T47D (cell line): ENCODE results near the gene KLK4.

Experiments used
- DNase-seq, 2 experiments: peaks; one replicate each; pipeline versions ENCODE4 v3.0.0 to v3.0.0-alpha.2; 2011 to 2012; ENCODE audit warnings: low read depth in 1 of 2, low spot score in 1 of 2
- JUND ChIP-seq: IDR thresholded peaks from 2 replicates; pipeline ENCODE4 v1.6.1; 2012; ENCODE audit warnings: low read depth
- in situ Hi-C: cut with HindIII; loops from 2 replicates; pipeline ENCODE4 v1.10.0; 2016; ENCODE audit warnings: low sequenced_read_pairs, low pct_unique_long_range_greater_than_20kb

KLK4 gene

DNA sequence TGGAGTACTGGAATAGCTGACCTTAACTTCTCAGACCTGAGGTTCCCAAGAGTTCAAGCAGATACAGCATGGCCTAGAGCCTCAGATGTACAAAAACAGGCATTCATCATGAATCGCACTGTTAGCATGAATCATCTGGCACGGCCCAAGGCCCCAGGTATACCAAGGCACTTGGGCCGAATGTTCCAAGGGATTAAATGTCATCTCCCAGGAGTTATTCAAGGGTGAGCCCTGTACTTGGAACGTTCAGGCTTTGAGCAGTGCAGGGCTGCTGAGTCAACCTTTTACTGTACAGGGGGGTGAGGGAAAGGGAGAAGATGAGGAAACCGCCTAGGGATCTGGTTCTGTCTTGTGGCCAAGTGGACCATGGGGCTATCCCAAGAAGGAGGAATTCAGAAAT is 50.2 kb downstream of the KLK4 start:
- no peak for DNase-seq
- TF ChIP-seq JUND: no peak
- in situ Hi-C loops: no loop called here

DNA sequence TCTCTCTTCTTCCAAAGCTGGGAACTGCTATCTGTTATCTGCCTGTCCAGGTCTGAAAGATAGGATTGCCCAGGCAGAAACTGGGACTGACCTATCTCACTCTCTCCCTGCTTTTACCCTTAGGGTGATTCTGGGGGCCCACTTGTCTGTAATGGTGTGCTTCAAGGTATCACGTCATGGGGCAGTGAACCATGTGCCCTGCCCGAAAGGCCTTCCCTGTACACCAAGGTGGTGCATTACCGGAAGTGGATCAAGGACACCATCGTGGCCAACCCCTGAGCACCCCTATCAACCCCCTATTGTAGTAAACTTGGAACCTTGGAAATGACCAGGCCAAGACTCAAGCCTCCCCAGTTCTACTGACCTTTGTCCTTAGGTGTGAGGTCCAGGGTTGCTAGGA is 51.3 kb downstream of the KLK4 start:
- no peak for TF ChIP-seq JUND
- DNase-seq: no peak
- in situ Hi-C loops: no loop called here

DNA sequence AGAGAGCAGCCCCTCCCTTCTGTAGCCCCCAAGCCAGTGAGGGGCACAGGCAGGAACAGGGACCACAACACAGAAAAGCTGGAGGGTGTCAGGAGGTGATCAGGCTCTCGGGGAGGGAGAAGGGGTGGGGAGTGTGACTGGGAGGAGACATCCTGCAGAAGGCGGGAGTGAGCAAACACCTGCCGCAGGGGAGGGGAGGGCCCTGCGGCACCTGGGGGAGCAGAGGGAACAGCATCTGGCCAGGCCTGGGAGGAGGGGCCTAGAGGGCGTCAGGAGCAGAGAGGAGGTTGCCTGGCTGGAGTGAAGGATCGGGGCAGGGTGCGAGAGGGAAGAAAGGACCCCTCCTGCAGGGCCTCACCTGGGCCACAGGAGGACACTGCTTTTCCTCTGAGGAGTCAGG is 52.3 kb downstream of the KLK4 start:
- no peak for DNase-seq
- TF ChIP-seq JUND: no peak
- in situ Hi-C loops: no loop called here

DNA sequence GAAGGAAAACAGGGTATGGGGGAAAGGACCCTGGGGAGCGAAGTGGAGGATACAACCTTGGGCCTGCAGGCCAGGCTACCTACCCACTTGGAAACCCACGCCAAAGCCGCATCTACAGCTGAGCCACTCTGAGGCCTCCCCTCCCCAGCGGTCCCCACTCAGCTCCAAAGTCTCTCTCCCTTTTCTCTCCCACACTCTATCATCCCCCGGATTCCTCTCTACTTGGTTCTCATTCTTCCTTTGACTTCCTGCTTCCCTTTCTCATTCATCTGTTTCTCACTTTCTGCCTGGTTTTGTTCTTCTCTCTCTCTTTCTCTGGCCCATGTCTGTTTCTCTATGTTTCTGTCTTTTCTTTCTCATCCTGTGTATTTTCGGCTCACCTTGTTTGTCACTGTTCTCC is 53.8 kb downstream of the KLK4 start:
- TF ChIP-seq JUND: no peak
- in situ Hi-C loops: no loop called here
- DNase-seq: no peak
